ENCODE data around the gene AIG1.
A peak's percentile ranks its signal among the peaks of the same experiment; 100 is the strongest.
"Not testable (repeated sequence)": the region's sequence is repeated elsewhere in the genome, so short reads cannot be mapped to it uniquely, and the experiment has no call there.

AIG1 gene

GRCh38 chr6:143243786-143244185 is 183.1 kb downstream of the AIG1 start:
- DNase-seq: no peak

GRCh38 chr6:143245656-143246055 is 185.0 kb downstream of the AIG1 start:
- DNase-seq: no peak

GRCh38 chr6:143246166-143246775 is 185.6 kb downstream of the AIG1 start:
- not testable (repeated sequence) for DNase-seq

GRCh38 chr6:143247586-143247985 is 186.9 kb downstream of the AIG1 start:
- DNase-seq: no peak

GRCh38 chr6:143248359-143248758 is 187.7 kb downstream of the AIG1 start:
- peak; percentile 6 to 17 for DNase-seq

GRCh38 chr6:143251288-143251687 is 190.6 kb downstream of the AIG1 start:
- DNase-seq: no peak

GRCh38 chr6:143252961-143253360 is 192.3 kb downstream of the AIG1 start:
- DNase-seq: no peak

- DNase-seq: no peak
Measured at GRCh38 chr6:143253586-143253985, 192.9 kb downstream of the AIG1 start.

GRCh38 chr6:143258945-143259344 is 198.3 kb downstream of the AIG1 start:
- DNase-seq: no peak

- DNase-seq: no peak
Measured at GRCh38 chr6:143260857-143261256, 200.2 kb downstream of the AIG1 start.

- no peak for DNase-seq
Measured at GRCh38 chr6:143261899-143262436, 201.3 kb downstream of the AIG1 start.

GRCh38 chr6:143262859-143263258 is 202.2 kb downstream of the AIG1 start:
- DNase-seq: no peak

- DNase-seq: no peak
Measured at GRCh38 chr6:143264379-143264778, 203.7 kb downstream of the AIG1 start.

- no peak for DNase-seq
Measured at GRCh38 chr6:143264986-143265764, 204.5 kb downstream of the AIG1 start.

- no peak for DNase-seq
Measured at GRCh38 chr6:143267760-143268159, 207.1 kb downstream of the AIG1 start.

GRCh38 chr6:143268439-143268838 is 207.8 kb downstream of the AIG1 start:
- DNase-seq: no peak

- DNase-seq: no peak
Measured at GRCh38 chr6:143270026-143270425, 209.3 kb downstream of the AIG1 start.

GRCh38 chr6:143271024-143271423 is 210.3 kb downstream of the AIG1 start:
- no peak for DNase-seq

GRCh38 chr6:143276436-143276835 is 215.7 kb downstream of the AIG1 start:
- no peak for DNase-seq

- DNase-seq: peak in 1 of 2 donors; percentile 18
Measured at GRCh38 chr6:143279385-143279784, 218.7 kb downstream of the AIG1 start.

GRCh38 chr6:143283887-143284645 is 223.4 kb downstream of the AIG1 start:
- no peak for DNase-seq

- no peak for DNase-seq
Measured at GRCh38 chr6:143286251-143286795, 225.6 kb downstream of the AIG1 start.

- no peak for DNase-seq
Measured at GRCh38 chr6:143288923-143289322, 228.2 kb downstream of the AIG1 start.

Data from stimulated activated CD4-positive, alpha-beta T cell treated with anti-CD3 and anti-CD28 coated beads, Interleukin-2, amount 100 ng/mL, for 24 hours (primary cell).